MV-4-11 (cell line): Measurements from ENCODE around the gene OR52E8.

Experiments used
- DNase-seq: peaks from one replicate; lab custom pipeline; 2025; lab: John Stamatoyannopoulos, UW

Gene OR52E8

GRCh38 chr11:5807580-5807979 lies 49.9 kb downstream of the OR52E8 start:
- no peak for DNase-seq
